Measurements from ENCODE around the gene KSR1.
A peak's percentile ranks its signal among the peaks of the same experiment; 100 is the strongest.
"Not testable (repeated sequence)": the region's sequence is repeated elsewhere in the genome, so short reads cannot be mapped to it uniquely, and the experiment has no call there.

Gene KSR1

DNA sequence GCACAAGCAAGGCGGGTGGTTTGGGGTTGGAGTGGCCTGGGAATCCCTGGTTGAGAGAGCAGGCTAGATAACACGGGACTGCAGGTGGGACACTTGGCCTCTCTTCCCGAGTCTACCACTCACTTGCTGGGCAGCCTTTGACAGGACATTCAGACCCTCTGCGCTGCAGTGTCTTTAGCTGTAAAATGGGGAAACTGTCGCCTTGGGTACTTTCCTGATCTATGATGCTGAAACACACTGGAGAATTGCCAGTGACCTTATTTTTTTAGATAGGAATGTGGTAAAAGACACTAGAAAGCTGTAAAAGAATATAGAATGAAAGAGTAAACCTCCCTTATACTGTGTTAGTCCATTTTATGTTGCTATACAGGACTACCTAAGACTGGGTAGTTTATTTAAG, 30.5 kb downstream of the KSR1 start:
- intact Hi-C loops (cut with DNase I) = no loop called here
- no peak for DNase-seq

DNA sequence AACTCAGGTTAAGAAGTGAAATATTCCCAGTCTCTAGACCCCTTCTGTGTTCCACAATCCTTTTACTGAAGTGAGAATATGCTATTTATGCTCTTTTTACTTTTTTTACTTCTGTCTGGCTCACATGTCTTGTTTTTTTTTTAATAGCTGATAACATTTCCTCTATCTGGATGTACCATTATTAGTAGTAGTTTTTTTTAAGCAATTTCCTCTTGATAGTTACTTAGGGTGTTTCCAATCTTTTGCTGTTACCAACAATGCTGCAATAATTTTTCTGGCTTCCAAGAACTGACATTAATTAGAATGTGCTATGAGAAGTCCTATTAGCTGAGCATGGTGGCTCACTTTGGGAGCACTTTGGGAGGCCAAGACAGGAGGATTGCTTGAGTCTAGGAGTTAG, 32.0 kb downstream of the KSR1 start:
- intact Hi-C loops (cut with DNase I) = no loop called here
- no peak for DNase-seq

DNA sequence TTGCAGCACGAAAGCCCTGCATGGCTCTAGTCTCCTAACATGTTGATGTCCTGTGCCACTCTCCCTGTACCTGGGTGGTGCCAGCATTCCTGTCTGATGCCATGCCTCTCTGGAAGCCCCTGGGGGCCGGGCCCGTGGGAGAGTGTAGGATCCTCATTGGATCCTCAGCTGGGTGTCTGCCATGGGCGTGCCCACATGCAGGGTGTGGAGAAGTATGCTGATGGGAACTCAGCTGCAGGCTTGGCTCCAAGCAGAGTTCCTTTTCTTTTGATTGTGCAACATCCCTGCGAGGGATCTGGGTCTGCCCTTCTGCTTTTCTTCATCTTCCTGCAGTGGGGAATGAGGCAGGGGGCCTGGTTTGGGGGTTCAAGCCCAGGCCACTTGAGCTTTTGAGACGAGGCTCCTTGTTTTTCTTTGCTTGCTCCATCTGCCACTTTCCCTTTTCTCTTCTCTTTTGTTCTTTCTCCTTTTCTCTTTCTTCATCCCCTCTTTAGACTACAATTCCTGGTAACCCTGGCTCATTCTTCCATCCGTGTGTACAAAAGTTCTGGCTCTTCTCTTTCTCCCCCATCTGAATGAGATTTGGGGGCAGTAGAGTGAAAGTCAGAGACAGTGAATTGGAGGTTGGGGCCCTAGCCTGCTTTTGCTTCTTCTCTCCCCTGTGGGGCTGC, 32.9 kb downstream of the KSR1 start:
- intact Hi-C loops (cut with DNase I) = no loop called here

DNA sequence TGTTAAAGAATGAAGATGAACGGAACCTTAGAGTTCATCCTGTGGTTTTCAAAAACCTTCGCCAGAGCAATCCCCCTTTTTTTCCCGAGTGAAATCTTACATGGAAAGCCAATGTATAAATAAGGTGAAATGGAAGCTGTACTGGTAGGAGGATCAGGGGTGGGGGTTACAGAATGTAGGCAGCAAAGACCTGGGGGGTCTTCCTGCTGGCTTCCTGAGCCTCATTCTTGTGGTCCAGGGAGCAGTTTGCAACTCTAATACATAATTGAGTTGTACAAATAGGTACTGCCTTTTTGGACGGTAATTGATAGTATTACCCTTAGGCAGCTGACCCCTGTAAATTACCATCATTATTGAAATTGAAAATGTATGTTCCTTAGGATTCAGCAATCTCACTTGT, 34.1 kb downstream of the KSR1 start:
- intact Hi-C loops (cut with DNase I) = no loop called here
- DNase-seq = no peak

More for the DNA sequence above, 32.9 kb downstream of the KSR1 start:
- peak in 3 of 10 donors; percentile 32 to 84 (median 35) for DNase-seq

DNA sequence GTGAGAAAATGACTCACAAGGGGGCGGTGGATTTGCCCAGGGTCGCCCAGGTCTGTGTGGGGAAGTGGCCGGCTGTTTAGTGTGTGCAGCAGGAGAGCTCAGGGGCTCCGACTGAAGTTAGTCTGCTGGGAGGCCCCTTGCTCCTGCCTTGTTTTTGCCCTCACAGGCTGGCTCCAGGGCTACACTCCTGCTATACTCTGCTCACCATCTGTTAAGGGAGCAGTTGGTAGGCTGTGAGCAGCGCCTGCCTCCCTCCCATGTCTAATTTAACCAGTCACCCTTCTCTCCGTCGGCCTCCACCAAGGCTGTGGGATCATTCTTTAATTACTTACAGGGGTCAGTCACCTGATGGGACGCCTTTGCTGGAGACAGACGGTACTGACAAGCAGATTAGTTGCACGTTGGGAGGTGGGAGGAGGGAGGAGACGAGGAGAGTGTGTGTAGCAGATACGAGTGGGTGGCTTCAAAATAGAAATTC, 35.5 kb downstream of the KSR1 start:
- DNase-seq = peak in 3 of 10 donors; percentile 27 to 81 (median 79)
- intact Hi-C loops (cut with DNase I) = no loop called here

DNA sequence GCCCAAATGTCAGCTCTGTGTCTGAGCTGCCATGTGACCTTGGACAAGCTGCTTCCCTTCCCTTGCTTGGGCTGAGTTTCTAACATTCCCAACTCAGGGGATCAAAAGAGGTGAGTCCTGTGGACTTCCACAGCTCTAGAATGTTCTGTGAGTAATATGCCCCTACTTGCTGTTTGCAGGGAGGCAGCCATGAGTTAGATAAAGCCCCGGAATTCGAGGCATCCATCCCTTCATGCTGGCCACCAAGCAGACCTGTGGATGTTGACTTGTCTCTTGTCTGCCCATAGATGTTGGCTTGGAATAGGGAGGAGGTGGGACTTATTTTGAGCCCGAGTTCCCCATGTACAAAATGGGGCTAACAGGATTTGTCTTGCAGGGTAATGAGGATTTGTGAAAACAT, 36.2 kb downstream of the KSR1 start:
- intact Hi-C loops (cut with DNase I) = no loop called here
- DNase-seq = no peak

DNA sequence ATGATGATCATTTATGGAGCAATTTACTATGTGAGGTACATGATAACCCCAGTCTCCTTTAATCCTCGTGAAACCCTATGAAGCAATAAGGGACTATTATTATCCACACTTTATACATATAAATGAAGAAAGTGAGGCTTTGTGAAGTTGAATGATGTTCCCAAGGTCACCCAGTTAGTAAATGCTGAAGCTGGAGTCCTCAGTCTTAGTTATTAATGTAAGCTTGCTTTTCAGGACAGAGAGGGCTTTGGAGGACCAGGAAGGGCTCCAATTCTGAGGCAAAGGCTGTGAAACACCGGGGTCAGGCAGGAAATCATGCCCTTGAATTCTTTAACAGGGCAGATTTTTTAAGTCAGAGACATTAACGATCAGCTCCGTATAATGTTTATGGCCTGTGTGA, 36.8 kb downstream of the KSR1 start:
- intact Hi-C loops (cut with DNase I) = no loop called here

DNA sequence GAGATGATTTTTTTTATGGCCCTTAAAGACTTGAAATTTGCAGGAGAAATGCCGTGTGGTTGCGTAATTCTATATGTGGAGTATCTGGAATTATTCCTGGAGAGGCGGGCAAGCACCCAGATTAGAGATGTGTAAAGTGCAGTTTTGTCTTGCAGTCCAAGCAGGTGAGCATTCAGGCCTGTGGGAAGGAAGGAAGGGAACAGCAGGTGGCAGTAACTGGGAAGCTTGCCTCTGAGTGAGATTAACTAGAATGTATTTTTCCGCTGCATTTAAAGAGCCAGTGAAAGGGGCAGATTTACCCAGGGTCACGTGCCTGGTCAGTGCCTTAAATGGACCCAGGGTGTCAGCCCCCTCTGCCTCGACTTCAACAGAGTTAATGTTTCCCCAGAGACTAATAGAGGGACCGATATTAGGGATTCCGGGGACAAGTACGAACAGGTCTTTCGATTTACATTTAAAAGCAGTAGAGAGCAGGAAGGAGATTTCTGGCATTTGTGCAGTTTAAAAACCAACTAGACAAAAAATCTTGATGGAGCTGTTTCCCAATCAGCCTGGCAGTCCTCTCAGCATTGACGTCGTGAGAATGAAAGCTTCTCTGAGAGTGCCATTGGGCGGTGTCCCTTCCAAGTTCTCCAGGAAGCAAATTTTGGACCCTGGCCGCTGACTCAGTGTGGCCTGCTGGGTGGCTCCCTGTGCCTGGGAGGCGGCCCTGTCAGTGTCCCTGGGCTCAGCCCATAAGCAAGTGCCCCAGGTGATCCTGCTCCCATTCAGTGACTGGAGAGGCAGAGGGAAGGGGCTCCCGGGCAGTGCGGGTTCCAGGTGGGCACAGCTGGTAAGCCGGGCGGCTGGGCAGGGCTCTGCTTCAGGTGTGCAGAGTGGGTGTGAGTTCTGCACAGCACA, 38.2 kb downstream of the KSR1 start:
- peak in 8 of 10 donors; percentile 20 to 89 (median 52) for DNase-seq
- intact Hi-C loops (cut with DNase I) = loop anchor here (2.0 to 5.0 kb wide), 2 partner anchors 37 to 104 kb away; partner anchors contain the start of gene KSR1

More for the DNA sequence above, 36.8 kb downstream of the KSR1 start:
- peak in 1 of 10 donors; percentile 11 for DNase-seq

DNA sequence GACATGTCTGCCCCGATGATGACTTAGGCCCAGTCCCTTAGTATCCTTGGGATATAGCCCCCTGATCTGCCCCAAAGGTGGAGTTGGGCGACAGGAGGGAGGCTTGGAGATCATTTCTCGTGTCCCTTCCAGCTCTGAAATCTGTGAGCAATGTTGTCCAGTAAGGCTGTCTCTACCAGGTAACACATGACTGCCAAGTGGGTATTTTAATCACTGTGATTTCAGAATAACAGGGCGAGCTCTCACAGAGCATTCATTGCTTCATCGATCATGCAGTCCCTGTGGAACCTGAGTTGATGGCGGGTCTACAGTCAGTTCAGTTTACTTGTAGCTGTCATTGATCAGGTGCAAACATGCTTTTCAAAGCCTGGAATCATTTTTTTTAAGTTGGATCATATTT, 39.2 kb downstream of the KSR1 start:
- intact Hi-C loops (cut with DNase I) = loop anchor here (2.0 to 5.0 kb wide), 2 partner anchors 38 to 103 kb away; partner anchors contain the start of gene KSR1
- peak in 1 of 10 donors; percentile 19 for DNase-seq

DNA sequence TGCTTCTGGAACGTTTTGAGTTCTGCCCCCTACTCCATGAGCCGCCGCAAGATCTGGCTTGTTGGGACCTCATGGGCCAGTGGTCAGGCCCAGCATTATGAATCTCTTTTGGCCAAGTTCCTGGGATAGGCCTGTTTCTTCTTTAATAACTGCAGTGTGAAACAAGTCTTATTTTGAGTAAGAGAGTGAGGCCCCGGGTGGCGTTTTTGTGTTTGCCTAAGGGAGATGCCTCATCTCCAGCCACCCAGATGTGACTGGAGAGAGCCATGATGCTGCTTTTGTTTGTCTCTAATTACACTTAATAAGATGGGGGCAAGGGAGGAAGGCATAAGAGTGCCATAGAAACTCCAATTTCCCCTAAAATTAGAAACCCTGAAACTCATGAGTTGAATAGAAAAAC, 39.8 kb downstream of the KSR1 start:
- intact Hi-C loops (cut with DNase I) = loop anchor here (5.0 kb wide), 1 partner anchor 39 kb away; the partner anchor contains the start of gene KSR1

DNA sequence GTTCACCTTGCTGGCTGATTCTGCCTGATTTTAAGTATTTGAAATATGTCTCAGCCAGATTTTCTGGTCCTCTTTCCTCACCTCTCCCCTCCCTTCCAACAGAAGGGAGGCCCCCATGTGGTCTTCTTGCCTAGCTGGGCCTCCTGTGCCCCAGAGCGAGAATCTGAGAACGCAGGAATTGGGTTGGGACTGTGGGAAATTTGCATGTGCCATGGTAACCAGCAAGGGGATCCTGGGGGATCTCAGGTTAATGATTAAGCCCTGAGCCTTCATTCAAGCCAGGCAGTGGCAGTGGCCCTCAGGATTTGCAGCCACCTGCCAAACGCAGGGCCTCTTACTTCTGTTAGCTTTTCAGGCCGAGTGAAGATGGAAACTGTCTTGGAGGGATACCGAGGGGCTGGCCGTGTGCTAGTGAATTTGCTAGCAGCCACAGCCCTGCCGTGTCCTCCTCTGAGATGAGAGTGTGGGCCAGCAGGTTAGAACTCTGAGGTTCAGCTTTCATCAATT, 40.2 kb downstream of the KSR1 start:
- intact Hi-C loops (cut with DNase I) = loop anchor here (5.0 kb wide), 1 partner anchor 39 kb away; the partner anchor contains the start of gene KSR1
- DNase-seq = peak in 2 of 10 donors; percentile 33 to 48

More for the DNA sequence above, 39.8 kb downstream of the KSR1 start:
- DNase-seq = peak in 1 of 10 donors; percentile 8

DNA sequence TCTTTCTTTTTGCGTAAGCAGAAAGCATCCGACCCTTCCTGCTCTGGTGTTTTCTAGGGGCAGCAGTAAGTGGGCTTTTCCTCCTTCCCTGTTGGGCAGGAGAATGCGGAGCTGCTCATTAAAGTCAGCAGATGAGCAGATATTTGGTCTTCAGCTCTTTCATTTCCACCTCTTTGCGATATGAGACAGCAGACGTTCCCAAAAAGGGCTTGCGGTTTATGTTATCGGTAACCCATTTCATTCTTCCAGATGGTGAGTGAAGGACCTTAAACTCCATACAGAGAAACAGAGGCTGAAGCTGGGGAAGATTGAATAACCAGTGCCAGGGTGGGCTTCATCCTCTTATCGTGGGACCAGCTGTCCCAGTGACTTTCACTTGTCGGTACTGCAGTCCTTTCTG, 40.7 kb downstream of the KSR1 start:
- intact Hi-C loops (cut with DNase I) = loop anchor here (5.0 kb wide), 1 partner anchor 40 kb away; the partner anchor contains the start of gene KSR1
- DNase-seq = no peak

DNA sequence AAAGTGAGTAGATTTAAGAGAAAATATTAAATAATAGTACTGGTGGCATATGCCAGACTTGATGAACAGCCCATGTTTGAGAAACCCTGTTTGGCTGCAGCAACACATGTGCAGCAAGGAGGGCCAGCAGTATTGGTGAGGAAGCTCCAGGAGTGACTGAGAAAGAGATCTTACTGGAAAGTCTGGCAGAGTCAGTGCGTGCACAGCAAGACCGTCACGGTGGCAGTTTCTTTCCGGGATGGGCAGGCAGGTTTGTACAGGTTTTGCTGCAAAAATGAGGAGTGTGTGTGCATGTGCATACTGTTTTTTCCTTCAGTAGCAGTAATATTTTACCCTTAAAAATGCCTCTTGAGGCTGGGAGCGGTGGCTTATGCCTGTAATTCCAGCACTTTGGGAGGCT, 41.4 kb downstream of the KSR1 start:
- intact Hi-C loops (cut with DNase I) = loop anchor here (5.0 kb wide), 1 partner anchor 40 kb away; the partner anchor contains the start of gene KSR1
- DNase-seq = peak in 1 of 10 donors; percentile 47

DNA sequence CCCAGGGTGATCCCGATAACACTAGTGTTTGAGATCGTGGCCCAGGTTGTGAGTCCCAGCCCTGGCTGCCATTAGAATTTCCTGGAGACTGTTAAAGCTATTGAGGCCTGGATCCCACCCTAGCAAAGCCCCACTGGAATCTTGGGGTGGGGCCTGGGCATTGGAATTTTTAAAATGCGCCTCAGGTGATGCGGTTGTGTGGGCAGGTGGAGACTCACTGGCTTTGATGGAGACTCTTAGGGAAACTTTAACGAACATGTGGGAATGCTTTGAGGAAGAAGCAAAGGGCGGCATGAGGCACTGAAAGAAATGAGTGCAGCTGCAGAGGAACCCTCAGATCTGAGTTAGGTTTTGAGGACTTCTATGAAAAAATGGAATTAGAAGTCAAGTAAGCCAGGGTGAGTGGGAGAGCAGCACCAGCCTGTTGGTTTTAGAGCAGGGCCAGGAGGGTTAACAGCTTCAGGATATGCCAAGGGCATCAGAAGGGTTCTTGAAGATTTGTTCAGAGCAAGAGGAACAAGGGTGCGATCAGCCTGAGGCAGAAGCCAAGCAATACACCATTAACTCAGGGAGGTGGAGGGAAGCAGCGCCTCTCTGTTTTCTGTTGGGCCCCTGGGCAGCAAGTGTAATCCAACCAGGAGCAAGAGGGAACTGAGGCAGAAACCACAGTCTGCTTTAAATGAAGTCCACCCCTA, 42.5 kb downstream of the KSR1 start:
- intact Hi-C loops (cut with DNase I) = loop anchor here (5.0 kb wide), 1 partner anchor 41 kb away; the partner anchor contains the start of gene KSR1
- no peak for DNase-seq

DNA sequence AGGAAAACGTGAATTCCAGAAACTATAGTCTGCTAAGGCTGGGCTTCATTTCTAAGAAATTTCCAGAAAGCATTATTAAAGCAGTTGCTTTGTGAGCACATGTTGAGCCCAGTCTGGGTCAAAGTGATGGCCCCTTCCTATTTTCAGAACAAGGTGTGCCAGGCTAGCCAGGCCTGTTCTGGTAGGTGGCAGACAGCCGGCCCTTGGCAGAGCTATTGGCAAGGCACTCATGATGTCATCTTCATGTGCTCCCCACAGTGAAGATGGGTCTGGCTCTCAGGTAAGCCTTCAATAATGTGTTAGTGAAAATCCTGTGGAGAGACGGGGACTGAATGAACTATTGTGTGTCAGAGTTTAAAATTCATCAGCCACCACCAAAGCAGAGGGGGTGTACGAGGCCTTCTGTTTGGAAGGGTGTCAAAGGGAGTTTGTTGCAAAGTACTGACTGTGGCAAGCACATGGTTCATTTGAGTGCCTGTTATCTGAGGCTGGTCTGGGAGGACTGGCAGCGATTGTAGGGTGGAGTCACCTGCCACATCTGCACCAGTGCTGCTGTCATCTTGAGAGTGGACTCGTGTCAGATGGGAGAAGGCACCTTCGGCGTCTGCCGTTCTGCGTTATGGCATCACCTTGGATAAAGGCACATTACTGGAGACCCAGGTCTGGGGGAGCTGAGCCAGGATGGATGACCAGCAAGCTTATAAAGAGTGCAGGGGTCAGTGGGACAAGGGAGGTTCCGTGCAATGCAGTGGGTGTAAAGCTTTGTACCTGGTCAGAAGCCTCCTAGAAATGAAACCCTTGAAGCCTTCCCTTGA, 43.4 kb downstream of the KSR1 start:
- DNase-seq = no peak

DNA sequence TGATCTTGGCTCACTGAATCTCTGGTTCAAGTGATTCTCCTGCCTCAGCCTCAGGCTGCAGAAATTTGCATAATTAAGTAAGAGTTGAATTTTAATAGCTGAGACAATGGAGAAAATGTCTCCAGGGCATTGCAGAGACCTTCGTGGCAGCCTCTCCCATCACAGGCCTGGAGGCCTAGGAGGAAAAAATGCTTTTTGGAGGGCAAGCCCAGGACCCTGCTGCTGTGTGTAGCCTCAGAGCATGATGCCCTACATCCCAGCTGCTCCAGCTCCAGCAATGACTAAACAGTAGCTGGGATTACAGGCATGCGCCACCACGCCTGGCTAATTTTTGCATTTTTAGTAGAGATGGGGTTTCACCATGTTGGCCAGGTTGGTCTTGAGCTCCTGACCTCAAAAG, 45.1 kb downstream of the KSR1 start:
- DNase-seq; intact Hi-C loops (cut with DNase I): not testable (repeated sequence)

More for the DNA sequence above, 43.4 kb downstream of the KSR1 start:
- intact Hi-C loops (cut with DNase I) = loop anchor here (5.0 kb wide), 1 partner anchor 42 kb away; the partner anchor contains the start of gene KSR1

DNA sequence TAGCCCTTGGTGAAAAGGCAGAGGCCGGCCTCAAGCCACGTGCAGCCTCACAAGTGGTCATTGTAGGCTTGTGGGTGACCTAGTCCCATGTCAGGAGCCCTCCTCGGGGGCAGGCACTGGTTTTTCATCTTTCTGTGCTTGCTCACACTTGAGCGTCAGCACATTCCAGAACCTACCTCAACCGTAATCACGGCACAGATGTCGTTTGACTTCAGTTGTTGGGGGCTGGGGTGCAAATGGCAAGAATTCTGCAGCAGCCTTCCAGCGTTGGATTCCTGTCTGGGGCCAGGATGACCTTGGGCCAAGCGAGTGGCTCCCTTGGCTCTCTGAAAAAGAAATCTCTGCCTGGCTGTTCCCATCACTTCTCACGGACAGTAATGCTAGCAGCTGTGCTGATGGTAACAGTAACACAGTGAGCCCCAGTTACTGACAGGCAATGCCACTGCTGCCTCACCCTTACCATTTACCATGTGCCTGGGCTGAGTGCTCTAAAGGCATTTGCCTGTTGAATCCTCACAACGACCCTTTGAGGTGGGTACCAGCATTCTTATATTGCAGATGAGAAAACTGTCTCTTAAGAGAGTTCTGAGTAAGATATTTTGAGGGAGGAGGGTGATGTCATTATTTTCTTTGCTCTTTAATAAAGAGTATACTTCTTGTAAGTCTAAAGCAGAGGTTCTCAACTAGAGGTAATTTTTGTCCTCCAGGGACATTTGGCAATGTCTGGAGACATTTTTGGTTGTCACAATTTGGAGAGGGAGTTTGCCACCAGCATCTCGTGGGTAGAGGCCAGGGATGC, 46.5 kb downstream of the KSR1 start:
- peak in 1 of 10 donors; percentile 32 for DNase-seq
- intact Hi-C loops (cut with DNase I) = no loop called here

DNA sequence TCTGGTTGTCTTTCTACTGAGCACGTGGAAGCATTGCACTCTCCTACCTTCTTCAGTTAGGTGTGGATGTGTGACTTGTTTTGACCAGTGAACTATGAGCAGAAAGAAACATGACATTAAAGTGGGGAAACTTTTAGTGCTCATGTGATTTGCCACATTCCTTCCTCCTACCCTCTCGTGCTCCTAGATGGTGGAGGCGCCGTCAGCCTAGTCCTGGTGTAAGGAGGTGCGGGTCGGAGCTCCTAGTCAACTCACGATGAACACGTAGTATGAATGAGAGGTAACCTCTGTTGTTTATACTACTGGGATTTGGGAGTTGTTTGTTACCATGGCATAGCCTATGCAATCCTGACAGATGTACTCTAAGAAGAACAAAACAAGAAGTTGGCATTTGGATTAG, 47.4 kb downstream of the KSR1 start:
- peak in 1 of 10 donors; percentile 18 for DNase-seq
- intact Hi-C loops (cut with DNase I) = no loop called here

All from posterior cingulate gyrus (tissue), 11 donors.